ENCODE results near the gene IWS1.

DNA sequence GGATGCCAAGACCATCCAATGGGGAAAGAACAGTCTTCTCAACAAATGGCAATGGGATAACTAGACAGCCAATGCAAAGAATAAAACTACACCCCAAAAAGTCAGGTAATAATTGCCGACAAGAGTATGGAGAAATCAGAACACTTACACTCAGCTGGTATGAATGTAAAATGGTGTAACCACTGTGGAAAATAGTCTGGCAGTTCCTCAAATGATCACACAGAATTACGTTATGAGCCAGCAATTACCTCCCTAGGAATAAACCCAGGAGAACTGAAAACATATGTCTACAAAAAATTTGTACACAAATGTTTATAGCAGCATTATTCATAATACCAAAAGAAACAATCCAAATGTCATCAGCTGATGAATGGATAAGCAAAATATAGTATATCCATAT, 8.8 kb downstream of the IWS1 start:
- TF ChIP-seq, protein P1, sequence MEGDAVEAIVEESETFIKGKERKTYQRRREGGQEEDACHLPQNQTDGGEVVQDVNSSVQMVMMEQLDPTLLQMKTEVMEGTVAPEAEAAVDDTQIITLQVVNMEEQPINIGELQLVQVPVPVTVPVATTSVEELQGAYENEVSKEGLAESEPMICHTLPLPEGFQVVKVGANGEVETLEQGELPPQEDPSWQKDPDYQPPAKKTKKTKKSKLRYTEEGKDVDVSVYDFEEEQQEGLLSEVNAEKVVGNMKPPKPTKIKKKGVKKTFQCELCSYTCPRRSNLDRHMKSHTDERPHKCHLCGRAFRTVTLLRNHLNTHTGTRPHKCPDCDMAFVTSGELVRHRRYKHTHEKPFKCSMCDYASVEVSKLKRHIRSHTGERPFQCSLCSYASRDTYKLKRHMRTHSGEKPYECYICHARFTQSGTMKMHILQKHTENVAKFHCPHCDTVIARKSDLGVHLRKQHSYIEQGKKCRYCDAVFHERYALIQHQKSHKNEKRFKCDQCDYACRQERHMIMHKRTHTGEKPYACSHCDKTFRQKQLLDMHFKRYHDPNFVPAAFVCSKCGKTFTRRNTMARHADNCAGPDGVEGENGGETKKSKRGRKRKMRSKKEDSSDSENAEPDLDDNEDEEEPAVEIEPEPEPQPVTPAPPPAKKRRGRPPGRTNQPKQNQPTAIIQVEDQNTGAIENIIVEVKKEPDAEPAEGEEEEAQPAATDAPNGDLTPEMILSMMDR (IDR thresholded peaks at IDR 0.05; ENCODE audit: insufficient read depth, low read length, poor library complexity, severe bottlenecking): no peak
- TF ChIP-seq EZH2phosphoT487 (conservative IDR thresholded peaks at IDR 0.05; ENCODE audit: low read length): no peak
